HepG2 (cell line): ENCODE results near the gene THEM5. TPM values are rescaled to one million over a fixed set of nuclear protein-coding genes. Genes with fewer than 3 reads are reported as not detected.

Experiments
- ATAC-seq: fragments of 200-7000 bp; cut with Tn5 transposase; 3 replicates; pipeline ENCODE4 v1.9.1; 2020; ENCODE audit warnings: mild to moderate bottlenecking, moderate library complexity
- BruUV-seq: library from RNA; stranded (reverse); fragments of 400-500 nt; replicated peaks from 2 replicates; lab custom pipeline; 2021; lab: Mats Ljungman, UMichigan
- CTCF ChIA-PET: fragments of 300-600 bp; formaldehyde crosslinking; extraction: SDS; loops from one replicate; lab custom pipeline; 2021; ENCODE audit warnings: low total read pairs, inconsistent platforms, low intra/inter-chr PET ratio; lab: Yijun Ruan, JAX
- POLR2A ChIA-PET: fragments of 350-600 bp; sonication (Branson Sonifier 250); formaldehyde crosslinking; loops from one replicate; lab custom pipeline; 2020; ENCODE audit warnings: antibody characterized with exemption, inconsistent platforms; lab: Yijun Ruan, JAX
- DNase-seq: peaks from one replicate; pipeline ENCODE4 v3.0.0-alpha.2; 2015; ENCODE audit warnings: low spot score
- FAIRE-seq: peaks from 3 replicates; lab custom pipeline; 2011; peaks lifted over from hg19 to GRCh38; lab: Jason Lieb, UNC
- H2AFZ ChIP-seq: one replicate; pipeline ENCODE4 v1.6.1; 2011; ENCODE audit warnings: low read length, inconsistent platforms
- H3K27ac ChIP-seq: fragments of 300-600 bp; 3 replicates; pipeline ENCODE4 v1.8.0; 2011; ENCODE audit warnings: mixed run types, mild to moderate bottlenecking, mixed read lengths, low read length, inconsistent platforms; ENCODE audit not compliant: insufficient read depth; ENCODE audit errors: extremely low read length
- H3K27me3 ChIP-seq, 2 experiments: fragments of 200-600 bp in 1 of 2; 2 replicates in 1 of 2; 3 replicates in 1 of 2; pipeline versions ENCODE4 v1.6.0 to v1.8.0; 2011; ENCODE audit warnings: low read length in 2 of 2, mild to moderate bottlenecking in 2 of 2, moderate library complexity in 2 of 2, inconsistent platforms in 1 of 2; ENCODE audit not compliant: insufficient read depth in 2 of 2, control insufficient read depth in 1 of 2
- H3K36me3 ChIP-seq, 2 experiments: fragments of 200-600 bp in 1 of 2; replicated peaks in 1 of 2; 2 replicates in 1 of 2; 3 replicates in 1 of 2; pipeline versions ENCODE4 v1.5.1 to v1.8.0; 2011; ENCODE audit warnings: low read length in 2 of 2, inconsistent platforms in 1 of 2; ENCODE audit not compliant: insufficient read depth in 2 of 2, control insufficient read depth in 1 of 2
- H3K4me1 ChIP-seq: 2 replicates; pipeline ENCODE4 v1.5.1; 2012; ENCODE audit warnings: low read length, inconsistent platforms; ENCODE audit not compliant: insufficient read depth
- H3K4me2 ChIP-seq: 2 replicates; pipeline ENCODE4 v1.6.0; 2011; ENCODE audit warnings: low read depth, low read length, inconsistent platforms
- H3K4me3 ChIP-seq, 3 experiments: fragments of 200-600 bp in 1 of 3; sonication (generic), shearing (Covaris generic) in 1 of 3; replicated peaks in 1 of 3; 2 replicates each; pipeline ENCODE4 v1.5.1; 2011 to 2016; ENCODE audit warnings: low read length in 3 of 3, inconsistent platforms in 2 of 3, low read depth in 2 of 3, mild to moderate bottlenecking in 2 of 3, control low read depth in 1 of 3, mixed read lengths in 1 of 3; ENCODE audit not compliant: insufficient read depth in 1 of 3
- H3K79me2 ChIP-seq: one replicate; pipeline ENCODE4 v1.6.1; 2011; ENCODE audit warnings: low read length, inconsistent platforms; ENCODE audit not compliant: insufficient read depth
- H3K9ac ChIP-seq: 2 replicates; pipeline ENCODE4 v1.6.0; 2011; ENCODE audit warnings: mild to moderate bottlenecking, low read depth, low read length, inconsistent platforms; ENCODE audit not compliant: insufficient read depth
- H3K9me3 ChIP-seq: 2 replicates; pipeline ENCODE4 v1.5.1; 2012; ENCODE audit warnings: mild to moderate bottlenecking, low read length
- H4K20me1 ChIP-seq: 2 replicates; pipeline ENCODE4 v1.6.0; 2011; ENCODE audit warnings: inconsistent platforms, mild to moderate bottlenecking, low read length, moderate library complexity; ENCODE audit not compliant: insufficient read depth
- KLF13 ChIP-seq: sonication (generic); formaldehyde crosslinking; IDR thresholded peaks from 2 replicates; pipeline ENCODE4 v1.4.0; 2020; ENCODE audit warnings: mild to moderate bottlenecking, missing genetic modification reagents
- KMT2B ChIP-seq: IDR thresholded peaks from 2 replicates; pipeline ENCODE4 v1.6.1; 2016; ENCODE audit warnings: missing genetic modification reagents, missing compliant biosample characterization
- NFAT5 ChIP-seq: sonication (generic); formaldehyde crosslinking; IDR thresholded peaks from 2 replicates; pipeline ENCODE4 v1.4.0; 2020; ENCODE audit warnings: missing genetic modification reagents
- REXO4 ChIP-seq: sonication (generic); formaldehyde crosslinking; IDR thresholded peaks from 2 replicates; pipeline ENCODE4 v1.8.0; 2022; ENCODE audit warnings: missing genetic modification reagents, mild to moderate bottlenecking, borderline replicate concordance
- SP140L ChIP-seq: sonication (generic); formaldehyde crosslinking; IDR thresholded peaks from 2 replicates; pipeline ENCODE4 v1.4.0; 2020; ENCODE audit warnings: missing genetic modification reagents, borderline replicate concordance
- THYN1 ChIP-seq: sonication (generic); formaldehyde crosslinking; IDR thresholded peaks from 2 replicates; pipeline ENCODE4 v1.8.1; 2023; ENCODE audit warnings: low read depth, mild to moderate bottlenecking, moderate library complexity, missing genetic modification reagents, borderline replicate concordance
- U2AF1 ChIP-seq: fragments of 200-400 bp; formaldehyde crosslinking; optimal IDR thresholded peaks from 2 replicates; pipeline ENCODE3; 2017; ENCODE audit warnings: mild to moderate bottlenecking, low read depth, low read length
- ZBTB40 ChIP-seq, 2 experiments: fragments of 450-650 bp in 1 of 2; sonication (generic) in 1 of 2; formaldehyde crosslinking in 1 of 2; IDR thresholded peaks; 2 replicates each; pipeline versions ENCODE4 v1.6.1 to v1.8.0; 2016 to 2022; ENCODE audit warnings: antibody characterized with exemption in 1 of 2, mild to moderate bottlenecking in 1 of 2, missing genetic modification reagents in 1 of 2
- WGBS: methylation state at CpG from one replicate; pipeline ENCODE4 v1.1.6; 2017; ENCODE audit warnings: low lambda C conversion rate; 5-methylcytosine and 5-hydroxymethylcytosine counted together
- in situ Hi-C: cut with HindIII; loops from 2 replicates; pipeline ENCODE4 v1.10.0; 2017; ENCODE audit warnings: low pct_unique_long_range_greater_than_20kb; ENCODE audit not compliant: extremely low pct_ligation_motif_present
- intact Hi-C: fragments of 100-400 bp; cut with micrococcal nuclease; formaldehyde crosslinking; loops from one replicate; pipeline ENCODE4 v1.10.0; 2022; ENCODE audit not compliant: unreplicated experiment
- polyA plus RNA-seq, 8 experiments: library from polyadenylated mRNA; depleted of rRNA in 3 of 8; stranded (reverse) in 7 of 8; unstranded in 1 of 8; fragments of >200 nt; fragmentation: Illumina TruSeq in 4 of 8; extraction: Trizol in 4 of 8; gene quantifications; 2 replicates each; pipeline versions ENCODE4 v1.2.1 to v1.2.3, GENCODE V29; 2011 to 2016; ENCODE audit warnings: low read depth in 4 of 8, missing spikeins in 1 of 8, mixed read lengths in 1 of 8; ENCODE audit not compliant: insufficient read depth in 1 of 8
- total RNA-seq, 5 experiments: library from RNA; depleted of rRNA; stranded (reverse); fragments of >200 nt; fragmentation: Illumina TruSeq; extraction: Trizol; gene quantifications; 2 replicates each; pipeline ENCODE4 v1.2.3, GENCODE V29; 2016; ENCODE audit warnings: low read depth in 1 of 5
- TF ChIP-seq, protein P1 (sequence below): IDR thresholded peaks from 2 replicates; pipeline ENCODE4 v1.6.1; 2018; ENCODE audit warnings: missing genetic modification reagents

THEM5 gene
- total and polyA plus RNA-seq, 2 of the 13 experiments (the other 11 are each of a cell fraction or from before 2014, with no cell fraction given), result not detected

- Histone ChIP-seq H3K9me3 (no peaks in the 10 kb centered on the region), H4K20me1 (no peaks in the 10 kb centered on the region), H3K79me2 (no peaks in the 10 kb centered on the region), H3K4me1 (peaks cover 11% of the 10 kb centered on the region; the same call in 1 of the 2 replicates), H3K4me2 (no peak overlapping the region), H3K27me3 (no peaks in the 10 kb centered on the region), H3K36me3 (no peaks in the 10 kb centered on the region), H2AFZ (no peak overlapping the region), H3K4me3 (no peak overlapping the region), H3K9ac (no peak overlapping the region), H3K27ac (no peak overlapping the region)
- FAIRE-seq (no peak), ATAC-seq (no peak), DNase-seq (no peak)
- WGBS, result 94% methylated on average over 9 of the region's 9 CpGs
- intact Hi-C loops, result no loop called here
- POLR2A ChIA-PET, result interaction anchor here (1.5 kb wide), 1 partner anchor 48 kb away, joined by 5 read pairs; the partner anchor contains the start of gene MRPL9
- in situ Hi-C loops, result no loop called here
- CTCF ChIA-PET, result no interaction called here
- no TSS peak for BruUV-seq
- TF ChIP-seq U2AF1, result no peak
- no peak for TF ChIP-seq NFAT5
- no peak for TF ChIP-seq KMT2B (CRISPR knock-in tag)
- no peak for TF ChIP-seq ZBTB40 (IDR thresholded peaks at IDR 0.05)
- TF ChIP-seq ZBTB40 (CRISPR knock-in tag; IDR thresholded peaks at IDR 0.05), result no peak
- no peak for TF ChIP-seq REXO4 (CRISPR knock-in tag)
- TF ChIP-seq SP140L (CRISPR knock-in tag), result no peak
- TF ChIP-seq KLF13, result no peak
- TF ChIP-seq, protein P1, sequence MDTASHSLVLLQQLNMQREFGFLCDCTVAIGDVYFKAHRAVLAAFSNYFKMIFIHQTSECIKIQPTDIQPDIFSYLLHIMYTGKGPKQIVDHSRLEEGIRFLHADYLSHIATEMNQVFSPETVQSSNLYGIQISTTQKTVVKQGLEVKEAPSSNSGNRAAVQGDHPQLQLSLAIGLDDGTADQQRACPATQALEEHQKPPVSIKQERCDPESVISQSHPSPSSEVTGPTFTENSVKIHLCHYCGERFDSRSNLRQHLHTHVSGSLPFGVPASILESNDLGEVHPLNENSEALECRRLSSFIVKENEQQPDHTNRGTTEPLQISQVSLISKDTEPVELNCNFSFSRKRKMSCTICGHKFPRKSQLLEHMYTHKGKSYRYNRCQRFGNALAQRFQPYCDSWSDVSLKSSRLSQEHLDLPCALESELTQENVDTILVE (CRISPR knock-in tag), result no peak
- TF ChIP-seq THYN1 (CRISPR knock-in tag), result no peak
These were observed 42.3 kb downstream of the THEM5 start for GRCh38 chr1:151811181-151811580.
